NCI-H2107 (cell line): ENCODE data around the gene GADD45G.

Experiments used
- DNase-seq: peaks from one replicate; lab custom pipeline; 2025; lab: John Stamatoyannopoulos, UW

Gene GADD45G

DNA sequence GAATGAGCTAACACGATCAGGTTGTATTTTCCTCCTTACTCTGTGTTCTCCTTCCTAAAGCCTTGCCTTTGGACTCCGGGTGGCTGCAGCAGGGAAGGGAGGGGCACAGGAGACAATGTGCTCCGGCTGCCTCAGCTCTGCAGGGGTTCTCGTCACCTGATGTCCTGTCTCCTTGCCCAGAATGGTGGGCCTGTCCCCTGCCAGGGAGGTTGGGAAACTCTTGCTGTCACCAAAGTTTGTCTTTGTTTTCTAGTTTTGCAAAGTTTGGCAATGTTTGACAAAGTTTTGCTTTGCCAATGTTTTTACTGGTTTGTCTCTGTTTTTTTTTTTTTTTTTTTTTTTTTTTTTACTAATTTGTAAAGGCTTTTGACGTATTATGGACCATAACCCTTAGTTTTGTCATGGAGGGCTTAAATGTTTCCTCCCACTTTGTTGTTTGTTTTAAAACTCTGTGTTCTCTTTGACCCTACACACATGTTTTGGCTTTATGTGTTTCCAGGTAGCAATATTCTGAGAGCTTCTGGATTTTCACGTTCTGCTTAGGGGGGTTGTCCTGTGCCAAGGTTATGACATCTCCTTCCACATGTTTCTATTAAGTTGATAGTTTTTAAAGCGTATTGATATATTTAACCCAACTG is 49.3 kb downstream of the GADD45G start:
- DNase-seq, result no peak

DNA sequence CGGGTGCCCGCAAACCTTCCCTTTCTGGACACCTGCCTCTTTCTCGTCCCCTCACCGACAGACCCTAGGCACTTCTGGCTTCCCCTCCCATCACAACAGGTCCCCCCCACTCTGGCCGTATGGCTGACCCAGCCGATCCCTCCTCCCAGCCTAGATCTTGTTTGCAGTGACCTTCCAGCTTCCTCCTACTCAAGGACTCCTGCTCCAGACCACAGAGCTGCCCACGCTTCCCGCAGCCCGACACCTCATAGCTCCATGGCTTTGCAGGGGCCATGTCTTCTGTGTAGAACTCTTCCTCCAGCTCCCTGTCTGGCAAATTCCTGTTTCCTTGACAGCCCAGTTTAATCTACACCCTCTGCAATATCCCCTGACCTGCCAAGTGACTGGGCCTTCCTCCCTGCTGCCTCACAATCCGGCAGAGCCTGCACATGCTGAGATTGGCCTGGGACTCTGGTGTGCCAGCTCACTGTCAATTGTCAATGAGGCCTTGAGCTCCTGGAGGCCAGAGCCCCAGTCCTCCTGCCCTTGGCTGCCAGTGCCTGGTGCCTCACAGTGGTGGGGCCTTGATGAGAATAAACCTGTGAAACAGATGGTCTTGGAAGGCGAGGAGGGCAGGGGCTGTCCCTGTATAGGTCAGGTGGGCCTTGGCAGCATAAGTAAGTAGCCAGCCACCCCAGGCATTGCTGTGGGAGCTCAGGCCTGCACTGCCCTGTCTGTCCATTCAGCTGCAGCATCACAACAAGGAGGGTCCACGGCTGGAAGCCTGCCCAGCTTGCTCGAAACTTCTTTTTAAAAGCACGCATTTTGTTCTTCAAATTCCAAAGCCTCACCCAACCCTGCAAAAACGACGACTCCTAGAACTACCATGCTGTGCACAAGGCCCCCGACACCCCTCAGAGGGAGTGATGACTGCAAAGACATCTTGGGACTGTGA is 50.5 kb downstream of the GADD45G start:
- no peak for DNase-seq
